Stimulated activated CD4-positive, alpha-beta T cell treated with anti-CD3 and anti-CD28 coated beads, Interleukin-4, amount 100 ng/mL, for 24 hours (primary cell): ENCODE data around the gene MASP1.
"Not testable (repeated sequence)": the region's sequence is repeated elsewhere in the genome, so short reads cannot be mapped to it uniquely, and the experiment has no call there.

Source experiments
- DNase-seq: peaks from one replicate; pipeline ENCODE4 v3.0.0-alpha.2; 2020

The MASP1 gene

GRCh38 chr3:187264021-187264420 lies 27.5 kb downstream of the MASP1 start:
- no peak for DNase-seq

- DNase-seq, result no peak
These were observed 28.3 kb downstream of the MASP1 start for GRCh38 chr3:187263270-187263669.

- DNase-seq, result no peak
These were observed 29.2 kb downstream of the MASP1 start for GRCh38 chr3:187262360-187262759.

- DNase-seq, result no peak
These were observed 30.0 kb downstream of the MASP1 start for GRCh38 chr3:187261541-187261969.

GRCh38 chr3:187259171-187259570 lies 32.4 kb downstream of the MASP1 start:
- no peak for DNase-seq

- no peak for DNase-seq
These were observed 33.4 kb downstream of the MASP1 start for GRCh38 chr3:187257992-187258692.

- DNase-seq, result no peak
These were observed 34.1 kb downstream of the MASP1 start for GRCh38 chr3:187257471-187257870.

- DNase-seq, result no peak
These were observed 35.4 kb downstream of the MASP1 start for GRCh38 chr3:187256051-187256616.

GRCh38 chr3:187255314-187255713 lies 36.2 kb downstream of the MASP1 start:
- DNase-seq, result no peak

- DNase-seq, result no peak
These were observed 39.2 kb downstream of the MASP1 start for GRCh38 chr3:187252311-187252710.

- no peak for DNase-seq
These were observed 39.9 kb downstream of the MASP1 start for GRCh38 chr3:187251599-187251998.

GRCh38 chr3:187247398-187247797 lies 44.1 kb downstream of the MASP1 start:
- DNase-seq, result no peak

- no peak for DNase-seq
These were observed 47.5 kb downstream of the MASP1 start for GRCh38 chr3:187243933-187244524.

- no peak for DNase-seq
These were observed 48.6 kb downstream of the MASP1 start for GRCh38 chr3:187242900-187243299.

GRCh38 chr3:187242435-187242834 lies 49.1 kb downstream of the MASP1 start:
- no peak for DNase-seq

- not testable (repeated sequence) for DNase-seq
These were observed 52.7 kb downstream of the MASP1 start for GRCh38 chr3:187238835-187239234.

- DNase-seq, result no peak
These were observed 53.3 kb downstream of the MASP1 start for GRCh38 chr3:187238239-187238638.

- DNase-seq, result no peak
These were observed 53.8 kb downstream of the MASP1 start for GRCh38 chr3:187237741-187238140.

GRCh38 chr3:187236962-187237361 lies 54.6 kb downstream of the MASP1 start:
- no peak for DNase-seq

GRCh38 chr3:187230011-187230410 lies 61.5 kb downstream of the MASP1 start:
- DNase-seq, result no peak

- DNase-seq, result no peak
These were observed 62.8 kb downstream of the MASP1 start for GRCh38 chr3:187228740-187229139.

- DNase-seq, result no peak
These were observed 63.8 kb downstream of the MASP1 start for GRCh38 chr3:187227658-187228258.

GRCh38 chr3:187223799-187224198 lies 67.7 kb downstream of the MASP1 start:
- DNase-seq, result no peak

- no peak for DNase-seq
These were observed 68.7 kb downstream of the MASP1 start for GRCh38 chr3:187222801-187223200.
